ENCODE measurements around the gene ACAP2. TPM values are rescaled to one million over a fixed set of nuclear protein-coding genes. Genes with fewer than 3 reads are reported as not detected.

The ACAP2 gene
- polyA plus RNA-seq, 2 of the 4 experiments (the other 2 are of a cell fraction): 7.8 to 26.0 TPM

- CTCF ChIA-PET: interaction anchor here (0.6 to 2.0 kb wide), 2 partner anchors 220 to 237 kb away, joined by 4 to 5 read pairs; no protein-coding TSS in a partner anchor
- POLR2A ChIA-PET: no interaction called here
- TF ChIP-seq NPAS2 (CRISPR knock-in tag; IDR thresholded peaks at IDR 0.05; ENCODE audit: borderline replicate concordance): no peak
- TF ChIP-seq KDM1A (IDR thresholded peaks at IDR 0.05; ENCODE audit: low read depth): no peak
- no peak for TF ChIP-seq MAFK (IDR thresholded peaks at IDR 0.05; ENCODE audit: partially characterized antibody)
- TF ChIP-seq CBX2 (IDR thresholded peaks at IDR 0.05; ENCODE audit: borderline replicate concordance, low read depth): no peak
- TF ChIP-seq HOXA7 (CRISPR knock-in tag; IDR thresholded peaks at IDR 0.05): no peak
- TF ChIP-seq CHD2 (IDR thresholded peaks at IDR 0.05; ENCODE audit: low read length, partially characterized antibody): no peak
- no peak for TF ChIP-seq KDM5A (IDR thresholded peaks at IDR 0.05)
- TF ChIP-seq, protein P1, sequence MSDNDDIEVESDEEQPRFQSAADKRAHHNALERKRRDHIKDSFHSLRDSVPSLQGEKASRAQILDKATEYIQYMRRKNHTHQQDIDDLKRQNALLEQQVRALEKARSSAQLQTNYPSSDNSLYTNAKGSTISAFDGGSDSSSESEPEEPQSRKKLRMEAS (IDR thresholded peaks at IDR 0.05): no peak
- no peak for TF ChIP-seq CBX8 (IDR thresholded peaks at IDR 0.05)
- TF ChIP-seq, protein P2, sequence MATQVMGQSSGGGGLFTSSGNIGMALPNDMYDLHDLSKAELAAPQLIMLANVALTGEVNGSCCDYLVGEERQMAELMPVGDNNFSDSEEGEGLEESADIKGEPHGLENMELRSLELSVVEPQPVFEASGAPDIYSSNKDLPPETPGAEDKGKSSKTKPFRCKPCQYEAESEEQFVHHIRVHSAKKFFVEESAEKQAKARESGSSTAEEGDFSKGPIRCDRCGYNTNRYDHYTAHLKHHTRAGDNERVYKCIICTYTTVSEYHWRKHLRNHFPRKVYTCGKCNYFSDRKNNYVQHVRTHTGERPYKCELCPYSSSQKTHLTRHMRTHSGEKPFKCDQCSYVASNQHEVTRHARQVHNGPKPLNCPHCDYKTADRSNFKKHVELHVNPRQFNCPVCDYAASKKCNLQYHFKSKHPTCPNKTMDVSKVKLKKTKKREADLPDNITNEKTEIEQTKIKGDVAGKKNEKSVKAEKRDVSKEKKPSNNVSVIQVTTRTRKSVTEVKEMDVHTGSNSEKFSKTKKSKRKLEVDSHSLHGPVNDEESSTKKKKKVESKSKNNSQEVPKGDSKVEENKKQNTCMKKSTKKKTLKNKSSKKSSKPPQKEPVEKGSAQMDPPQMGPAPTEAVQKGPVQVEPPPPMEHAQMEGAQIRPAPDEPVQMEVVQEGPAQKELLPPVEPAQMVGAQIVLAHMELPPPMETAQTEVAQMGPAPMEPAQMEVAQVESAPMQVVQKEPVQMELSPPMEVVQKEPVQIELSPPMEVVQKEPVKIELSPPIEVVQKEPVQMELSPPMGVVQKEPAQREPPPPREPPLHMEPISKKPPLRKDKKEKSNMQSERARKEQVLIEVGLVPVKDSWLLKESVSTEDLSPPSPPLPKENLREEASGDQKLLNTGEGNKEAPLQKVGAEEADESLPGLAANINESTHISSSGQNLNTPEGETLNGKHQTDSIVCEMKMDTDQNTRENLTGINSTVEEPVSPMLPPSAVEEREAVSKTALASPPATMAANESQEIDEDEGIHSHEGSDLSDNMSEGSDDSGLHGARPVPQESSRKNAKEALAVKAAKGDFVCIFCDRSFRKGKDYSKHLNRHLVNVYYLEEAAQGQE (IDR thresholded peaks at IDR 0.05): no peak
- TF ChIP-seq, protein P3, sequence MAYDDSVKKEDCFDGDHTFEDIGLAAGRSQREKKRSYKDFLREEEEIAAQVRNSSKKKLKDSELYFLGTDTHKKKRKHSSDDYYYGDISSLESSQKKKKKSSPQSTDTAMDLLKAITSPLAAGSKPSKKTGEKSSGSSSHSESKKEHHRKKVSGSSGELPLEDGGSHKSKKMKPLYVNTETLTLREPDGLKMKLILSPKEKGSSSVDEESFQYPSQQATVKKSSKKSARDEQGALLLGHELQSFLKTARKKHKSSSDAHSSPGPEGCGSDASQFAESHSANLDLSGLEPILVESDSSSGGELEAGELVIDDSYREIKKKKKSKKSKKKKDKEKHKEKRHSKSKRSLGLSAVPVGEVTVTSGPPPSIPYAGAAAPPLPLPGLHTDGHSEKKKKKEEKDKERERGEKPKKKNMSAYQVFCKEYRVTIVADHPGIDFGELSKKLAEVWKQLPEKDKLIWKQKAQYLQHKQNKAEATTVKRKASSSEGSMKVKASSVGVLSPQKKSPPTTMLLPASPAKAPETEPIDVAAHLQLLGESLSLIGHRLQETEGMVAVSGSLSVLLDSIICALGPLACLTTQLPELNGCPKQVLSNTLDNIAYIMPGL (CRISPR knock-in tag; IDR thresholded peaks at IDR 0.05; ENCODE audit: borderline replicate concordance): no peak
- TF ChIP-seq HES2 (IDR thresholded peaks at IDR 0.05): no peak
- Histone ChIP-seq H3K4me3 (no peak overlapping the region), H3K4me1 (peaks cover 9% of the 10 kb centered on the region; the same call in 1 of the 3 replicates), H3K27ac (no peak overlapping the region), H3K4me2 (no peak overlapping the region), H3K9me3 (no peaks in the 10 kb centered on the region)
- WGBS (ENCODE audit: missing lambda C conversion rate): 87% methylated on average over 3 of the region's 3 CpGs
- no peak for ATAC-seq
- DNase-seq (ENCODE audit: low read depth in 1 of 2, low spot score in 1 of 2): no peak
- FAIRE-seq: no peak
Observed at GRCh38 chr3:195284842-195285241, 158.0 kb downstream of the ACAP2 start.

DNA sequence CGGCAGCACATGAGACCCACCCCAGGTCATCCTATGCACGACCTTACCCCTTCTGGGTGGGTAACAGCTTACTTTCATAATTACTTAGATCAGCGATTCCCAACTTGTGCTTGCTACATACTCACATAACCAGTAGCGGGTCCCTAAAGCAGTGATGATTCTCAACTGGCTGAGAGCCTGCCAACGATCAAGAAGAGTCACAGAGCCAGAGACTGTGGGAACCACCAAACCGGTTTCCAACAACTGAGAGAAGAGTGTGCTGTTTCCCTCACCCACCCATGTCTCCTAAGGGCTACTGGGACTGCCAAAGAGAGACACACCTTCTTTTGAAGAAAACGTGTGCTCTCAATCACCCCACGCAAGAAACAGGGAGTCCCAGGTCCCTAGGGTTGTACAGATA, 159.9 kb downstream of the ACAP2 start:
- ATAC-seq (no peak), DNase-seq (ENCODE audit: low read depth in 1 of 2, low spot score in 1 of 2) (no peak), FAIRE-seq (no peak)
- ChIA-PET CTCF (interaction anchor here (0.6 to 2.3 kb wide), 4 partner anchors 11 to 241 kb away, joined by 3 to 14 read pairs (median 4); partner anchors contain the start of gene XXYLT1), POLR2A (no interaction called here)
- TF ChIP-seq MAZ (IDR thresholded peaks at IDR 0.05; ENCODE audit: borderline replicate concordance, low read depth, low read length): no peak
- no peak for TF ChIP-seq CTCF (IDR thresholded peaks at IDR 0.05)
- no peak for TF ChIP-seq EHF (CRISPR knock-in tag; IDR thresholded peaks at IDR 0.05)
- no peak for TF ChIP-seq CBX2 (IDR thresholded peaks at IDR 0.05; ENCODE audit: borderline replicate concordance, low read depth)
- no peak for TF ChIP-seq SMC3 (IDR thresholded peaks at IDR 0.05)
- Histone ChIP-seq H3K4me3 (no peak overlapping the region), H3K4me1 (peaks cover 9% of the 10 kb centered on the region; the same call in 1 of the 3 replicates), H3K9me3 (no peaks in the 10 kb centered on the region), H3K27ac (no peak overlapping the region), H3K4me2 (no peak overlapping the region)
- WGBS (ENCODE audit: missing lambda C conversion rate): 94% methylated on average over 7 of the region's 8 CpGs

All from A549 (cell line).